ENCODE data around the gene NFATC4.

Gene NFATC4

GRCh38 chr14:24414732-24415420, 46.9 kb downstream of the NFATC4 start:
- no peaks in the 10 kb centered on the region for H3K9me3 Mint-ChIP-seq
- H3K36me3 Mint-ChIP-seq (ENCODE audit: low read depth) = peaks cover 54% of the 10 kb centered on the region
- H3K4me1 Mint-ChIP-seq = no peaks in the 10 kb centered on the region
- TF ChIP-seq CTCF (IDR thresholded peaks at IDR 0.05; ENCODE audit: unreplicated experiment in 3 of 3) = no peak
- no peak overlapping the region for H3K27ac Mint-ChIP-seq
- H3K27me3 Mint-ChIP-seq (ENCODE audit: low read depth) = peaks cover 3% of the 10 kb centered on the region
- no peak overlapping the region for H3K4me3 Mint-ChIP-seq

GRCh38 chr14:24415421-24416253, 47.7 kb downstream of the NFATC4 start:
- no peak for TF ChIP-seq CTCF (IDR thresholded peaks at IDR 0.05; ENCODE audit: unreplicated experiment in 3 of 3)
- H3K27ac Mint-ChIP-seq = no peak overlapping the region
- peaks cover 52% of the 10 kb centered on the region for H3K36me3 Mint-ChIP-seq (ENCODE audit: low read depth)
- H3K4me3 Mint-ChIP-seq = no peak overlapping the region
- peaks cover 3% of the 10 kb centered on the region for H3K27me3 Mint-ChIP-seq (ENCODE audit: low read depth)
- H3K9me3 Mint-ChIP-seq = no peaks in the 10 kb centered on the region
- no peaks in the 10 kb centered on the region for H3K4me1 Mint-ChIP-seq

- no peak for TF ChIP-seq CTCF (IDR thresholded peaks at IDR 0.05; ENCODE audit: unreplicated experiment in 3 of 3)
- Mint-ChIP-seq H3K9me3 (no peaks in the 10 kb centered on the region), H3K4me1 (no peaks in the 10 kb centered on the region), H3K4me3 (no peak overlapping the region), H3K27ac (no peak overlapping the region), H3K27me3 (ENCODE audit: low read depth) (peaks cover 3% of the 10 kb centered on the region), H3K36me3 (ENCODE audit: low read depth) (peaks cover 45% of the 10 kb centered on the region)
Measured at GRCh38 chr14:24416254-24416931, 48.4 kb downstream of the NFATC4 start.

- Mint-ChIP-seq H3K27me3 (ENCODE audit: low read depth) (peaks cover 3% of the 10 kb centered on the region), H3K36me3 (ENCODE audit: low read depth) (peaks cover 39% of the 10 kb centered on the region), H3K27ac (peak overlapping the region in 1 of 3 experiments; percentile 43), H3K9me3 (no peaks in the 10 kb centered on the region), H3K4me3 (no peak overlapping the region), H3K4me1 (no peaks in the 10 kb centered on the region)
- TF ChIP-seq CTCF (IDR thresholded peaks at IDR 0.05; ENCODE audit: unreplicated experiment in 3 of 3) = no peak
Measured at GRCh38 chr14:24416932-24417619, 49.1 kb downstream of the NFATC4 start.

- Mint-ChIP-seq H3K27me3 (ENCODE audit: low read depth) (peaks cover 3% of the 10 kb centered on the region), H3K4me3 (no peak overlapping the region), H3K27ac (no peak overlapping the region), H3K4me1 (no peaks in the 10 kb centered on the region), H3K36me3 (ENCODE audit: low read depth) (peaks cover 30% of the 10 kb centered on the region), H3K9me3 (no peaks in the 10 kb centered on the region)
- no peak for TF ChIP-seq CTCF (IDR thresholded peaks at IDR 0.05; ENCODE audit: unreplicated experiment in 3 of 3)
Measured at GRCh38 chr14:24417832-24418491, 50.0 kb downstream of the NFATC4 start.
